AG04450 (cell line): ENCODE results near the gene NBL1. TPM values are rescaled to one million over a fixed set of nuclear protein-coding genes. Genes with fewer than 3 reads are reported as not detected.

Experiments
- CTCF ChIA-PET: fragments of 300-600, 350-600 bp; formaldehyde crosslinking; extraction: SDS; loops from one replicate; lab custom pipeline; 2022; ENCODE audit warnings: antibody characterized with exemption, inconsistent platforms; lab: Charles Lee
- POLR2A ChIA-PET: fragments of 350-600 bp; formaldehyde crosslinking; extraction: SDS; loops from one replicate; lab custom pipeline; 2021; ENCODE audit warnings: antibody characterized with exemption, inconsistent platforms; lab: Yijun Ruan, JAX
- DNase-seq: peaks from one replicate; pipeline ENCODE4 v3.0.0-alpha.2; 2011; ENCODE audit warnings: low read depth, low spot score
- H3K27ac ChIP-seq: one replicate; pipeline ENCODE4 v1.5.1; 2012; ENCODE audit warnings: low read depth, low read length, control low read depth
- H3K27me3 ChIP-seq: one replicate; pipeline ENCODE4 v1.6.0; 2012; ENCODE audit warnings: low read length; ENCODE audit not compliant: control insufficient read depth, insufficient read depth
- H3K4me3 ChIP-seq: 2 replicates; pipeline ENCODE4 v1.5.1; 2011; ENCODE audit warnings: mild to moderate bottlenecking, low read depth, low read length, control low read depth
- H3K9me3 ChIP-seq: 2 replicates; pipeline ENCODE4 v1.5.1; 2012; ENCODE audit warnings: low read length; ENCODE audit not compliant: control insufficient read depth, insufficient read depth
- polyA plus RNA-seq: library from polyadenylated mRNA; depleted of rRNA; stranded (reverse); fragments of >200 nt; gene quantifications from 2 replicates; pipeline ENCODE4 v1.2.3, GENCODE V29; 2011
- TF ChIP-seq, protein P1 (sequence below): IDR thresholded peaks from 2 replicates; pipeline ENCODE4 v1.5.1; 2011; ENCODE audit warnings: low read depth, low read length, control low read depth, inconsistent platforms

NBL1 gene
- polyA plus RNA-seq, 1 experiment = 151 TPM

DNA sequence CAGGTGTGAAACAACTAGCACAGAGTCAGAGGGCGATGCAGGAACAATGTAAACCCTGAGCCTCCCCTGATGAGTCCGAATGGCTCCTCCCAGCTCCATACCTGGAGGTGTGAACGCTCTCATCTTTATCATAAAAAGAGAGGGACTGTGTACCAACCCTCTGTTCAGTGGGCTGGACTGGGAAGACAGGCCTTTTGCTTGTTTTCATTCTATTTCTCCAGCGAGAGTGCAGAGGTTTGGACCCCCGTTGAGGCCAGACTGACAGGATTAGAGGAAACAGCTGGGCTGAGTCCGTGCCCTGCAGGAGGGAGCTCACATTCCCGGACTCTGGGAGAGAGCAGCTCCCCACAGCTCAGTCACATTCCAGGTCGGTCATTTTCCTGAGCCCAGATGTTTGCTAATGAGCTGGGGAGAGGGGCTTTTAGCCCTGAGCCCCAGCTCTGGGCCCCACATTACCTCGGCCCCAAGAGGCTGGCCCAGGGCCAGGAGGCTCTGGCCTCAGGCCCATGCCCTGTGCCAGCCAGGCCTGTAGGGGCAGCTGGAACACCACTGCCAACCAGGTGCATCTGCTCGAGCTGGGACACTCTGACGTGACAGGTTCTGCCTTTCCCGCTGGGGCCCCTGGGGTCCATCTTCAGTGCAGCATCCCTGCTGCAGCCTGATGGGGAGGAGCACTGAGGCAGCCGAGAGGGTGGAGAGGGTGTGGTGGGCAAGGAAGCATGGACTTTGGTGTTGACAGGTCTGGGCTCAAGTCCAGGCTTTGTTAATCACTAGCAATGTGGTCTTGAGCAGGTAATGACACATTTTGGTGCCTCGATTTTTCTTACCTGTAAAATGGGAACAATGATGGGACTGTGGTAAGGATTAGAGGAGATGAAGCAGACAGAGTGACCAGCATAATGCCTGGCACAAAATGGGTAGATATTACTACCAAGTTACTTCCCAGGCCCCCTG is 3.5 kb upstream of the NBL1 start:
- Histone ChIP-seq H3K27me3 (no peaks in the 10 kb centered on the region), H3K9me3 (no peaks in the 10 kb centered on the region), H3K27ac (peak overlapping the region; percentile 31), H3K4me3 (no peak overlapping the region)
- no peak for DNase-seq
- ChIA-PET POLR2A (interaction anchor here (0.6 to 1.2 kb wide), 2 partner anchors 126 to 146 kb away, joined by 3 to 10 read pairs; no protein-coding TSS in a partner anchor), CTCF (interaction anchor here (0.6 to 1.5 kb wide), 8 partner anchors 8 to 399 kb away, joined by 3 to 6 read pairs (median 3); no protein-coding TSS in a partner anchor)
- TF ChIP-seq, protein P1, sequence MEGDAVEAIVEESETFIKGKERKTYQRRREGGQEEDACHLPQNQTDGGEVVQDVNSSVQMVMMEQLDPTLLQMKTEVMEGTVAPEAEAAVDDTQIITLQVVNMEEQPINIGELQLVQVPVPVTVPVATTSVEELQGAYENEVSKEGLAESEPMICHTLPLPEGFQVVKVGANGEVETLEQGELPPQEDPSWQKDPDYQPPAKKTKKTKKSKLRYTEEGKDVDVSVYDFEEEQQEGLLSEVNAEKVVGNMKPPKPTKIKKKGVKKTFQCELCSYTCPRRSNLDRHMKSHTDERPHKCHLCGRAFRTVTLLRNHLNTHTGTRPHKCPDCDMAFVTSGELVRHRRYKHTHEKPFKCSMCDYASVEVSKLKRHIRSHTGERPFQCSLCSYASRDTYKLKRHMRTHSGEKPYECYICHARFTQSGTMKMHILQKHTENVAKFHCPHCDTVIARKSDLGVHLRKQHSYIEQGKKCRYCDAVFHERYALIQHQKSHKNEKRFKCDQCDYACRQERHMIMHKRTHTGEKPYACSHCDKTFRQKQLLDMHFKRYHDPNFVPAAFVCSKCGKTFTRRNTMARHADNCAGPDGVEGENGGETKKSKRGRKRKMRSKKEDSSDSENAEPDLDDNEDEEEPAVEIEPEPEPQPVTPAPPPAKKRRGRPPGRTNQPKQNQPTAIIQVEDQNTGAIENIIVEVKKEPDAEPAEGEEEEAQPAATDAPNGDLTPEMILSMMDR = no peak

DNA sequence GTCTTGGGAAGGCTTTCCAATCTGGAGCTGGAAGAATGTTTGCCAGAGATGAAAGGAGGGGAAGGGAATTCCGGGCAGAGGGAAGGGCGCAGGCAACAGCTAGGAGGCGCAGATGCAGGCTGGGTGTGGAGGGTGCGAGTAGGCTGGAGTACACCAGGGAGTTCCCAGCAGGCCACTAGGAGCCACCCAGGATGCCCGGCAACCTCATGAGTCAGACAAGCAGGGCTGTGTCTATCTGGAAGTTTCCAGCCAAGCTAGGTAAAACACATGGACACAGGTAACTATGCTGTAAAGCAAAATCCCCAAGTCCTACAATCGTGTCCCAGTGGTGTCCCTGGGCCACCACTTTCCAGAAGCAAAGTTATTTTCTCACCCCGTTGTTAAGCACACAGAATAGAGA is 990 bp upstream of the NBL1 start:
- ChIA-PET CTCF (interaction anchor here (1.1 to 1.6 kb wide), 3 partner anchors 11 to 156 kb away, joined by 3 to 5 read pairs (median 3); no protein-coding TSS in a partner anchor), POLR2A (no interaction called here)
- TF ChIP-seq, protein P1 = no peak
- Histone ChIP-seq H3K27me3 (no peaks in the 10 kb centered on the region), H3K27ac (peak overlapping the region; percentile 11), H3K9me3 (no peaks in the 10 kb centered on the region), H3K4me3 (no peak overlapping the region)
- DNase-seq = no peak

DNA sequence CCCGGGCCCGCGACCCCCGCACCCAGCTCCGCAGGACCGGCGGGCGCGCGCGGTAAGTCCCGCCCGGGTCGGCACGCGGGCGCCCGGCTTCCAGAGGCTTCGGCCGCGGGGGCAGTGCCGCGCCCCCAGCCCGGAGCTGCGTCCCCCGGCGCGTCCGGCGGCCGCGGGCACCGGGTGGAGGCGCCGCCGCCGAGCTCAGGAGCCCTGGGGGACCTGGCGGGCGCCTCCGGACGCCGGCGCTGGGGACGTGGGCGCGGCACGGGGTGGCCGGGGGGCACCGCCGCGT is 227 bp downstream of the NBL1 start:
- DNase-seq = no peak
- Histone ChIP-seq H3K4me3 (peak overlapping the region; percentile 87), H3K9me3 (no peaks in the 10 kb centered on the region), H3K27me3 (no peaks in the 10 kb centered on the region), H3K27ac (no peak overlapping the region)
- CTCF ChIA-PET = interaction anchor here (1.1 kb wide), 1 partner anchor 9 kb away, joined by 3 read pairs; no protein-coding TSS in a partner anchor
- POLR2A ChIA-PET = interaction anchor here (0.7 kb wide), 1 partner anchor 15 kb away, joined by 3 read pairs; no protein-coding TSS in a partner anchor
- TF ChIP-seq, protein P1 = no peak

GRCh38 chr1:19644681-19645410 is 735 bp downstream of the NBL1 start:
- ChIA-PET POLR2A (no interaction called here), CTCF (interaction anchor here (1.0 kb wide), 1 partner anchor 303 kb away, joined by 4 read pairs; no protein-coding TSS in a partner anchor)
- no peak for DNase-seq
- no peaks in the 10 kb centered on the region for H3K9me3 ChIP-seq
- H3K4me3 ChIP-seq = peak overlapping the region; percentile 87
- H3K27ac ChIP-seq = no peak overlapping the region
- TF ChIP-seq, protein P1 = no peak
- no peaks in the 10 kb centered on the region for H3K27me3 ChIP-seq
